DND-41 (cell line): Measurements from ENCODE around the gene TREML1.

ENCODE experiments used
- EZH2 ChIP-seq: IDR thresholded peaks from 3 replicates; pipeline ENCODE4 v1.6.1; 2012; ENCODE audit warnings: borderline replicate concordance, low read depth, mild to moderate bottlenecking, moderate library complexity, low read length, inconsistent platforms; ENCODE audit not compliant: severe bottlenecking
- TF ChIP-seq, protein P1 (sequence below): IDR thresholded peaks from 2 replicates; pipeline ENCODE4 v1.5.1; 2012; ENCODE audit warnings: borderline replicate concordance, low read length, moderate library complexity, mild to moderate bottlenecking; ENCODE audit not compliant: poor library complexity, severe bottlenecking; ENCODE audit errors: extremely low read depth

DNA sequence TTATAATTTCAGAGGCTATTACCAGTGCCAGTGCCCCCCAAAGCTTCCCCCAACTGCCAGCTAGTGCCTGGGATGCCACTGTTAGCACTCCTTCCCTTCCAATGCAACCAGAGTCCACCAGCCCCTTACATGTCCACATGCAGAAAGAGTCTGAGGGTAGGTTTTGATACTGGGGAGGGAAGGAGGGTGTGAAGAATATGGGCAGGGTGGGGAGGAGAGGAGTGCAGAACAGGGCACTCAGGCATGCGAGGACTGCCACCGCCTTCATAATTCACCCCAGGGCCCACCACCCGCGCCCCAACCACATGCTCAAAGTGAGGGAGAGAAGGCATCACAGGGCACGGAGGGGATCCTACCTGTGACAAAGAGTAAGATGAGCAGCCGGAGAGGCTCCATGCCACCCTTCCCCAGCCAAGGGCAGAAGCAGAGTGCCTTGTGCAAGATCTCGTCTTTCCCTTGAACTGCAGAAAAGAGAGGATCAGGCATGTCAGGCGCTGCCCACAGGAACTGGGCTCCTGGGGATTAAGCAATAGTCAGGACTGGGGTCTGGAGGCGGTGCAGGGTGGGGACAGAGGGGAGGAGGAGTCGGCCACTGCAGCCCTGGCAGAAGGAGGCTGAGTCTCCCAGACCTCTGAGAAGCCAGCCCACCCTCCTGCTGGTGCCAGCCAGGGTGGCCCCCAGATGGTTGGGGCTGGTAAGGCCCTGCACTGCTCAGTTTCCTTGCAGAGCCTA, 8.7 kb upstream of the TREML1 start, which contains the start of gene TREM2:
- TF ChIP-seq, protein P1, sequence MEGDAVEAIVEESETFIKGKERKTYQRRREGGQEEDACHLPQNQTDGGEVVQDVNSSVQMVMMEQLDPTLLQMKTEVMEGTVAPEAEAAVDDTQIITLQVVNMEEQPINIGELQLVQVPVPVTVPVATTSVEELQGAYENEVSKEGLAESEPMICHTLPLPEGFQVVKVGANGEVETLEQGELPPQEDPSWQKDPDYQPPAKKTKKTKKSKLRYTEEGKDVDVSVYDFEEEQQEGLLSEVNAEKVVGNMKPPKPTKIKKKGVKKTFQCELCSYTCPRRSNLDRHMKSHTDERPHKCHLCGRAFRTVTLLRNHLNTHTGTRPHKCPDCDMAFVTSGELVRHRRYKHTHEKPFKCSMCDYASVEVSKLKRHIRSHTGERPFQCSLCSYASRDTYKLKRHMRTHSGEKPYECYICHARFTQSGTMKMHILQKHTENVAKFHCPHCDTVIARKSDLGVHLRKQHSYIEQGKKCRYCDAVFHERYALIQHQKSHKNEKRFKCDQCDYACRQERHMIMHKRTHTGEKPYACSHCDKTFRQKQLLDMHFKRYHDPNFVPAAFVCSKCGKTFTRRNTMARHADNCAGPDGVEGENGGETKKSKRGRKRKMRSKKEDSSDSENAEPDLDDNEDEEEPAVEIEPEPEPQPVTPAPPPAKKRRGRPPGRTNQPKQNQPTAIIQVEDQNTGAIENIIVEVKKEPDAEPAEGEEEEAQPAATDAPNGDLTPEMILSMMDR: no peak
- TF ChIP-seq EZH2: no peak
